GM21447 (cell line): Measurements from ENCODE around the gene CLHC1.

Experiments
- ATAC-seq: cut with Tn5 transposase; IDR thresholded peaks from one replicate; pipeline ENCODE4 v1.9.1; 2021; ENCODE audit not compliant: unreplicated experiment

Gene CLHC1

DNA sequence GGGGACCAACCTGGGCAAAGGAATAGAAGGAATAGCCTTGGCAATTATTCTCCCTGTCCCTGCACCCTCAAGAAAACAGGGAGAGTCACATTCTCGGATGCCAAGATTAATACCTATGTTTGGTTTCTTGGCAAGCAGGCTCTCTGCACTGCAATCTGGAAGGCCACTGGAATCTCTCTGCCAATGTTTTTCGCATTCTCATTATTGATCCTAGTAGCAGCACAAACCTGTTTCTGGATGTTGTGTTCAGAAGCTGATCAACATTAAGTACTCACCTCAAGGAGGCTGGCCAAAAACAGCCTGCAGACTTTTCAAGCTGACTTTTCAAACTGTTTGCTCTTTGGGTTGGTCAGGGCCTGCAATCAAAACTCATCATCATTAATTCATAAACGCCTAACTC lies 62.2 kb downstream of the CLHC1 start:
- ATAC-seq, result no peak

GRCh38 chr2:55169359-55169758 lies 62.7 kb downstream of the CLHC1 start:
- ATAC-seq, result no peak

DNA sequence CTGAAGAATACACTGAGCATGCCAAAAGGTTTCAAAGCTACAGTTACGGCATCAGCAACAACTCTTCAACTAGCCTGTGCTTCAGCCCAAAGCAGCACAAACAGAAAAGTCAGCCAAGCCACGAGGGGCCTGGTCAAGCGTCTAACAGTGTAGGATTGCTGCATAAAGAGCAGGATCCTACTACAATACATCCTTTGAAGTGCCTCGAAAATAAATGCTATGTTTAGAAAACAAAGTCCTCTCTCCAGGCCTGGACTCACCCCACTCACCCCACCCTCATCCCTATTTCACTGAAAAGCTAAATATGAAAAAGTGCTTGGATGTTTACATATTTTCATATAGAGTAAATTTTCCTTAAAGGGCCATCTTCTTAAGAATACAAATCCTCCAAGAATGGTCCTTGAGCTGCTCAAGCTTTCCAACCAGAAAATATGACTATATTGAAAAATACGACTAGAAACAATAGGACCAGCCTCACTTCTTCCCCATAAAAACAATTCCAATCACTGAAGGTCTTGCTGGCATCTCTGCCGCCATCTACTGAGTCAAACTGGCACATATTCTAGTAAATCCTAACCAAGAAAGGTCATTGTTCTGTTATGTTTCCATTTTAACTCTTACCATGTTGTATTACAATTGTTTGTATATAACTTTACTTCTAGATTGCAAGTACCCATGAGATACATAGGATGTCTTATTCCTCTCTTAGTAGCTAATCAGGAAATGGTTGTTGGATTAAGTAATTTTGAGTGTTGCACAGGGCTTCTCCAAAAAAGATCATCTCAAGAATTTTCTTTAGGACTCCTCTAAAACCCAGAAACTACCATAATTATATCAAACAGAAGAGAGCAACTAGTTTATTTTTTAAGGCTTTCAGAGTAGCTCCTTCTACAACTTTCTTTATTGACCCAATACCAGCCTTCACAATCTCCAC lies 63.6 kb downstream of the CLHC1 start:
- peak; percentile 76 for ATAC-seq

- ATAC-seq, result no peak
These were observed 66.5 kb downstream of the CLHC1 start for GRCh38 chr2:55165626-55166025.

GRCh38 chr2:55164534-55165480 lies 67.3 kb downstream of the CLHC1 start:
- ATAC-seq, result no peak

DNA sequence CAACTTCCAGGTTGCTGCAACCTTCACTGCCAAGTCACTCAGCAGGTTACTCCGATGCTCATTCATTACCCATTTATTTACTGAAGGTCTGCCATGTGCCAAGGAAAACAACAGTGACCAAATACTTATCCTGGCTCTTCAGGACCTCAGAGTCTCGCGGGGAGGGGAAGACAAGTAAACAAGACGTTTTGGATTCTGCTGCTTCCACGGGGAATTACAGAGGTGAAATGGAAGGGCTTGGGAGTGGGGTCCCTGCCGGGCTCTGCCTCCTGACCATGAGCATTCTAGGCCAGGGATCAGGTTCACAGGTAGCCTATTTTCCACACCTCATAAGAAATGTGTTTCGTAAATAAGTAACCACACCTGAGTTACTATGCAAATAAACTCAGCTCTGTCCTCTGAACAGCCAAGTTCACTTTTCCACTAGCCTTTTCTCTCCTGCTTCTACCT lies 68.1 kb downstream of the CLHC1 start:
- no peak for ATAC-seq

- ATAC-seq, result no peak
These were observed 68.8 kb downstream of the CLHC1 start for GRCh38 chr2:55163274-55163721.

DNA sequence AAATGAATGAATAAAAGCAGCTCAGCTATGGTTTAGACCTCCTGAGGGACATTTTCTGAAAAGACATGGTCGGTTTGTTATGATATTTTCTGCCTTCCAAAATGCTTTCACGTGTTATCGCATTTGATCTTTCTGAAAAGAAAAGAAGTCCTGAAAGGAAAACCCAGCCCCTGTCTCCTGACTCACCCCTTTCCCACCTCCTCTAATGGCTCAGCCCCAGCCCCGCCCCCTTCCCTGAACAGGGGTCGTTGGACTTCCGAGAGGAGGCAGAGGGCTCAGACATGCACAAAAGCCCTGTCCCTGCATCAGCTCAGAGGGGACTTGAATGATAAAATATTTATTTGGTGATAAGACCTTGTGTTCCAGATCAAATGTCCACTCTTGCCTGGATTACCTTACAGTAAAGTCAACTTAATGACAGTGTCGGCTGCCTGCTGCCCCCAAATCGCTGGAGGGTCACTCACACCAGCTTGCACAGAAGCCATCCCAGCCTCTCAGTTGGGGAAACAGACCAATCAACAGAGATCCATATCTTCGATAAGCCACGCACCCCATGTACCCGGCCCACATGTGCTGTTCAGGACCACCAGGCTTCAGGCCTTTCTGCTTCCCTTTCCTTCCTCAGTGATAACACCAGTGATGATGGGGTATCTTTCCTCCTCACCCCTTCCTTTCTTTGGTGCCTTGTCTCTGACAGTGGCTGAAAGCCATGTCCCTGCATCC lies 69.6 kb downstream of the CLHC1 start:
- ATAC-seq, result no peak

DNA sequence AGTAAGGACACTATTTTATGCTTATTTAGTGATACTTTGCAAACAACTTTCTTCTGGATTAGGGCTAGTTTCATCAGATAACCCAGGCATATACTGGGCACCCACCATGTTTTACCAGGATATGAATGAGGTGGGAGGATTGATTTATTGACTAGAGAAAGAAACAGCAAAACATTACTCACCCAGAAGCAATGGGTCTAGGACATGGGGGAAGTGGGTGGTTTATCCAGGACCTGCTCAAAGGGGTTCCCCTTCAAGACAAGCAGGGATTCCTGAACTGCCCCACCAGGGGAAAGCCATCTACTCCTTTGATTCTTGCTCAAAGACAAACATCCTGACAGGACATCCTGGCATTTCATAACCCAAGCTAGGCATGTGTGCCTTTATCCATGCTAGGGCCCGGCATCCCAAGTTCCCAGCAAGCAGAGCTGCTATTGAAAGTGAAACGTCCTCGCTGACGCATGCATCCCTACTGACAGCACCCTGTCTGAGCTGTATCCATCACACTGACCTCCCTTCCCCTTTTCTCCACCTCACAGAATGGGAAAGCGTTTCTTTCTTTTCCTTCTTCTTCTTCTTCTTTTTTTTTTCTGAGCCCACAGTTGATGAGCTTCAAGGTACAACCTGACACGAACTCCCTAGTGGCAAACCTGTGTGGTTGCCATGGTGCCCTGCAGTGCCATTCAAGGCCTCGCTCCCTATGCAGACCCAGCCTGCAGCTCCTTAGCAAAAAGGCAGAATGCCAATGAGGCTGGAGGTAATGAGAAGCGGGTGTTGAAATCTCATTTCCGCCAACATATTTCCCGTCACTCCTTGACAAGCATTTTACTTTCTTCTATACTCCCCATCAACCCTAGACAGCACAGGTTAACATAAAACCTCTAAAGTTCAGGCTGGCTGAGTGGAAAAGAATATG lies 70.5 kb downstream of the CLHC1 start:
- no peak for ATAC-seq

- no peak for ATAC-seq
These were observed 71.7 kb downstream of the CLHC1 start for GRCh38 chr2:55160422-55160821.

DNA sequence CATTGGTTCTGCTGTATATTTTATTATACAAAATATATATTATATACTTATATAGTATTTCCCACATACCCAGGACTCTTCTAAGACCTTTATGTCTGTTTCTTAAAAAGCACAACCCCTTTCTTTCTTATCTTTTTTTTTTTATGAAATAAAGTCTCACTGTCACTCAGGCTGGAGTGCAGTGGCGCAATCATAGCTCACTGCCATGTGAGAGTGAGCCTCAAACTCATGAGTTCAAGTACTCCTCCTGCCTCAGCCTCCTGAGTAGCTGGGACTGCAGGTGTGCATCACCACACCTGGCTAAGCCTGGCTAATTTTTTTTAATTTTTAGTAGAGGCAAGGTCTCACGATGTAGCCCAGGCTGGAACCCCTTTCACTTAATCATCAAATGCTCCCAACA lies 72.3 kb downstream of the CLHC1 start:
- ATAC-seq, result no peak

DNA sequence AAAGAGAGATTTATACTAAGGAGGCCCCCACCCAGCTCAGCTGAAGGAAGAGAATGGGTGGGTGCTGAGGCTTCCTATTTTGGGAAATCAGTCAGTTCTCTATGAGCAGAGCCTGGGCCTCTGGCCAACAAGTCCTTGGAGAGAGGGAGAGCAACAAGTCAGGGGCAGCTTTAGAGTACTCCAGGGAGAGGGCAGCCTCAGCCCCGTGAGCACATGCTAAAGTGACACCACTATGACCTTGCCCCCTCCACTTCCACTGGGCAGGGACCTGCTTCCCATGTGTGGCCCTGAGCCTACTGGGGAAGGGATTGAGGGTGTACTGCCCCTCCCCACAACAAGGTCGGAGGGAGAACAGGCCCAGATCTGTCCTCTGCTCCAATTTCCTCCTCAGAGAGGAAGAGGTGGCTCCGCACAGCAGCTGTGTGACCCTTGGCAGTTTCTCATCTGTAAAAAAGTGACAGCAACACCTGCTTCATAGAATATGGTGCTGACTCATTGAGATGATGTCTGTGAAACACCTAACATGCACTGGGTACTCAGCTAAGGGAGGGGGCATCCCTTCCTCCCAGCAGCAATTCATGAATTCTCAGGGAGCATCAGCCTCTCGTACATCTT lies 72.9 kb downstream of the CLHC1 start:
- ATAC-seq, result peak; percentile 82

GRCh38 chr2:55158111-55158814 lies 73.8 kb downstream of the CLHC1 start:
- ATAC-seq, result no peak

- ATAC-seq, result peak; percentile 44
These were observed 74.6 kb downstream of the CLHC1 start for GRCh38 chr2:55157474-55157884.

GRCh38 chr2:55156984-55157383 lies 75.1 kb downstream of the CLHC1 start:
- ATAC-seq, result no peak

DNA sequence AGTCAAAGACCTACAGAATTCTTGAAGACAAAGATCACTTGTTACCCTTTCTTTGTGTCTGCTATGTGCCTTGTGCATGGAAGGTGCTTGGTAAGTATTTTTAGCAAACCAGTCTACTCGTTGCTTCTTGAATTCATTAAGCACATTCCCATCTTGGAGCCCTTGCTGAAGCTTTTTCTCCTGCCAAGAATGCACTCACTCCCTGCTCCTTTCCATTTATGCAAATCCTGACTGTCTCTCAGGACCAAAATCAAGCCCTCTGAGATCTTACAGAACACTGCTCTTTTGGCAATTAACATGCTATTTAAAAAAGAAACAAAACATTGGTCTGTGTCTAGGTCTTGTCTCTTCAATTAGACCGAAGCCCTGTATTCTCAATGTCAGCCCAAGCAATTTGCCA lies 75.8 kb downstream of the CLHC1 start:
- no peak for ATAC-seq

DNA sequence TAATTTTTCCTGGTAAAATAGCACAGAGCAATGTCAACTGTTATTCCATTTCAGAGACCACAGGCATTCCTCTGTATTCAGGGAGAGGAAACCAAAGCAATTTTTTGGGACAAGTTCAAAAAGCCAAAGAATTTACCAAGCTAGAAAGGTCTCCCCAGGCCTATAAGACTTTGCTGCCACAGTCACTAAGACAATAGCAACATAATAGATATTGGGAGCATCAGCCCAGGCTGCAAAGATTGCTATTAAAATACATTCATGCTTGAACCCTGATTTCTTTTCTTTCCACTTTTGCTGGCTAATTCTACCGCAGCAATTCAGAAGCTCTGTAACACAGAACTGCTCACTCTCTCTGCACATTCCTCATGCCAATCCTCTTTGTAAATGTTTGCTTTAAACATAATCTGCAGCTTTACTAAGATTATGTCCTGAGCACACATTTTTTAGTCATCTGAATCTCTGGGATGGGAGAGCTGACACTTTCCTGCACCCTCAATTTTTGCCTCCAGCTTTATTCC lies 76.3 kb downstream of the CLHC1 start:
- no peak for ATAC-seq

- ATAC-seq, result no peak
These were observed 76.9 kb downstream of the CLHC1 start for GRCh38 chr2:55155206-55155605.
